GM21367 (cell line): ENCODE results near the gene BRD1.

ENCODE experiments used
- ATAC-seq: cut with Tn5 transposase; IDR thresholded peaks from one replicate; pipeline ENCODE4 v1.9.1; 2021; ENCODE audit not compliant: unreplicated experiment

The BRD1 gene

DNA sequence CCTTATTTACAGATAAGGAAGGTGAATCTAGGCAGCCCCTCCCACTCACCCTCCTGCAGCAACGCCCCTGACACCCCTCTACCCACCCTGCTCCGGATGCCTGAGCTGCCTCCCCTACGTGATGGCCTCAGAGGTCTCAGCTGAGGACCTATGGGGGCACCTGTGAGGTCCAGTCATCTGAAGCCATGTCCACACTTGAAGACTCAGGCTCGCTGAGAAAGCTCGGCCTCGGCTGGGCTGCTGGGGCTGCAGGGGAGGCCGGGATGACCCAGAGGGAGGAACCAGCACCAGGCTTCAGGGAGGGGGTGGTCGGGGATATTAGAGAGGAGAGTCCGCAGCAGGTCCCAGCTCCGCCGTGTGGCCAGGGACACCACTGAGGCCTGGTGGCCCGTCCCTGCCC, 92.8 kb downstream of the BRD1 start:
- ATAC-seq: no peak

DNA sequence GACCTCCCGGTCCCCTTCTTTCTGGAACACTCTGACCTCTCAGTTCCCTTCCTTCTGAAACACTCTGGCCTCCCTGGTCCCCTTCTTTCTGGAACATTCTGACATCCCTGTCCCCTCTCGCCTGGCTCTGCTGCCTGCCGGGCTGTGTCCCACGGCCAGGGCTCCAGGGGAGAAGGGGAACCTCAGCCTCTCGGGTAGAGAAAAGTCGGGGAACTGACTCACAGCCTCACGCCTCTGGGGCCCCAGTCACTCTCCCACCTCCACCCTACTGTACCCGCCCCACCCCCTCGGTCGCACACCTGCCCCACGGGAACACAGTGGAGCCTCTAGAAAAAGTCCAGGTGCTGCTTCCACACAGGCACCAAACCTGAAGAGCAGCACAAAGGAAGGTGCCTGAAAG, 93.3 kb downstream of the BRD1 start:
- no peak for ATAC-seq

DNA sequence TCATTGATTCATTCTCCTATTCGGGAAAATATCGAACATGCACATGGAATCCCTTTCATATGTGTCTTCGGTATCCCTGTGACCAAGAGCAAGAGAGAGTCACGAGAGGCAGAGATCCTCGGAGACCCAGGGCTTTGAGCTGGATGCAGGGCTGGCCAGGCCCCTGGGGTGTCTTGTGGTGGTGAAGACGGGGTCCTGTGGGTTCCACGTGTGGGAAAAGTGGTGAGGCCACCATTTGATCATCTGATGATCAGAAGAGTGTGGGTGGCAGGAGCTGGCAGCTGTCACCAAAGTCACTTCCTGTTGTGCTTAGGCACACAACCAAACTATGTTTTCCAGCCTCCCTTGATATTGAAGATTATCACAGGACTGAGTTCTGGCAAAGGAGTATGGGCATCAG, 94.0 kb downstream of the BRD1 start:
- ATAC-seq: no peak

DNA sequence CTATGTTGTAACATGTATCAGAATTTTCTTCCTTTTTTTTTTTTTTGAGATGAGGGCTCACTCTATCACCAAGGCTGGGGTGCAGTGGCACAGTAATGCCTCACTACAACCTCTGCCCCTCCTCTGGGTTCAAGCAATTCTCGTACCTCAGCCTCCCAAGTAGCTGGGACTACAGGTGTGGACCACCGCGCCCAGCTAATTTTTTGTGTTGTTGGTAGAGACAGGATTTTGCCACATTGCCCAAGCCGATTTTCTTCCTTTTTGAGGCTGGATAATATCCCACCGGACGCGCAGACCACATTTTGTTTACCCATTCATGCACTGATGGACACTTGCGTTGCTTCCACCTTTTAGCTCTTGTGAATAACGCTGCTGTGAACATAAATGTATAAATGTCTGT, 97.0 kb downstream of the BRD1 start:
- no peak for ATAC-seq

DNA sequence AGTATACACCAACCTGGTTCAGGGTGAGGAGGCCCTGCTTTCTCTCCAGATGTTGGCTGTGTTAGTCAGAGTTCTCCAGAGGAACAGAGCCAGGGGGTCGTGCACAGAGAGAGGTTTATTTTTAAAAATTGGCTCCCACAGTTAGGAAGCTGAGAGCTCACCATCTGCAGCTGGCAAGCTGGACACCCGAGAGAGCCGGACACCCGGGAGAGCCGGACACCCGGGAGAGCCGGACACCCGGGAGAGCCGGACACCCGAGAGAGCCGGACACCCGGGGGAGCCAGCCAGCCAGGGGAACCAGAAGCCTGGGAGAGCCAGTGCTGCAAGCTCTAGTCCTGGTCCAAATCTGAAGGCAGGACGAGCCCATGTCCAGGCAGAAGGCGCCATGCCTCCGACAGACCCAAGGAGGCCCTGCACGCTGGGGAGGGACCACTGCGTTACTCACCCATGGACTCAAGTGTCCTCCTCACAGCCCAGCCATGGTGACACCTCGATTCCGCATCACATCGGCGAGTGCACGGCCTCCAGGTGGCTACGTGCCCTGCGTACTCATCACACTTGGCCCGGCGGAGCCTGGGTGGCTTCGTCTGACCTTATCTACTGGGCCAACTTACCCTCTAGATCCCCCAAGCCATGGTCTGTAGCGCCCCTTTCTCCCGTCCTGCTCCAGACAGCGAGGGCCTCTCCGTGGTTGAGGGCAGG, 99.0 kb downstream of the BRD1 start:
- ATAC-seq: no peak

DNA sequence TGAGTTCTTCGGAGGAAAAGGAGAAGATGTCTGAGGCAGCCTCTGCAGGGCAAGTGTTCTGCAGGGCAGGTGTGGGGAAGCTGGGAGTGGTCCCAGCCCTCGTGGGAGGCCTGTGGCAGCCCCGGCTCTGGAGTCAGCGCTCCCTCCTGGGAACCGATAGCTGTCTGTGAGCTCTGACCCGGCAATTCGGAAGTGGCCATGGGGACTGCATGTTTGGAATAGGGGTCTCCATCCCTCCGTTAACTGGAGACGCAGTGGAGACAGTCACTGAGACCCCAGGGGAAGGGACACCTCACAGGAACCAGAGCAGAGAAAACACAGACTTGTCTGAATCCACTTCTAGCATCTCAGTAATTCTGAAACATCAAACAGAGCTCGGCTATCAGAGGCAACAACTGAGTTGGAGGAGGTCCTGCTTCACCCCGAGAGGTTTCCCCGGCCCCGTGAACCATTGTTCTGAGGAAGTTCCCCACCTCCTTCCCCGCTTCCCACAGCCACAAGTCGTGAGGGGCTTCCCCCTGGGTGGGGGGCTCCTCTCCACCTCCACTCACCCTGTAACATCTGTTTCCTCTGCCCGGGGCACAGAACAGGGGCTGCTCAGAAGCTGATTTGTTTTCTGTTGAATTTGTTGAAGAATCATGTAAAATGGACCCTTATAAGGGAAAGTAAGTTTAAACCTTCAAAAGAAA, 99.6 kb downstream of the BRD1 start:
- no peak for ATAC-seq

DNA sequence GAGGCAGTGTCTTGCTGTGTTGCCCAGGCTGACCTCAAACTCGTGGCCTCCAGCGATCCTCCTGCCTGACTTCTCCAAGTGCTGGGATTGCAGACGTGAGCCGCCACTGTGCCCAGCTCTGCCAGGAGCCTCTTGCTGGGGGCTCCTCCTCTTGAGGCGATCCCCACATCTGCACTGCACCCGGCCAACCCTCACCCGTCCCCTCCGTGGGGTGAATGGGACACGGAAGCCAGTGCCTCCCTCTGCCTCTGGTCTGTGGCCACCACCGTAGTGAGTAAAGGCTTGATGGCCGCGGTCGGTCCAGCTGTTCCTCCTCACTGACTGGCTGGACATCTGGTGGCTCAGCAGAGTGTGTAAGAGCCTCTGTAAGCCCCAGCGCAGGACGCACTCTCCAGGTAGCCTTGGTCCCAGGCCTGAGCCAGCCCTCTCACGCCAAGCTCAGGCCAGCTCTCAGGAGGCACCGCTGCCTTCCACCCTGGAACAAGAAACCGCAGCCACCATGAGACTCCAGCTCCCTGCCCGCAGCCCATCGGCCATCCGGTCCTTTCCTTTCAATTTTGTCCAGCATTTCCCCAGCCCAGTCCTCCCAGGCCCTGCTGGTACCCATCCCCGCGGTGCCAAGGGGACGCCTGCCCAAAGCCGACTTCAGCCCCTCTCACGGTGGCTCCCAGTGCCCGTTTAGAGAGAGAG, 100.3 kb downstream of the BRD1 start:
- ATAC-seq: no peak

DNA sequence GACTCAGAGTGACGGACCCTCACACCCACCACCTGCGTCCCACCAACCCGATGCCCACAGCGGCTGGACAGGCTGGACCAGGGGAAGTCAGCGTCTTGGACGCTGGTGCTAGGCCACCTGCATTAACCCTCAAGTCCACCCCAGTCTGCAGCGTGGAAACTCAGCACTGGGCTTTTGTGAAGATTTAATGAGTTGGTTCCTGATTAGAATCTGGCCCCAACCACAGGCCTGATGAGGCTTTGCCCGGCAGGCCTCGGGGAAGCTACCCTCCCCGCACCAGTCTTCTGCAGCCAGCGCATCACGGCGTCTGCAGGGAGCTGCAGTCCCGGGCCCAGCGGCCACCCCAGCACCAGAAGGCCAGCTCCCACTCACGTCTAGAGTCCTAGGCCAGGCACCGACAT, 101.0 kb downstream of the BRD1 start:
- ATAC-seq: no peak

DNA sequence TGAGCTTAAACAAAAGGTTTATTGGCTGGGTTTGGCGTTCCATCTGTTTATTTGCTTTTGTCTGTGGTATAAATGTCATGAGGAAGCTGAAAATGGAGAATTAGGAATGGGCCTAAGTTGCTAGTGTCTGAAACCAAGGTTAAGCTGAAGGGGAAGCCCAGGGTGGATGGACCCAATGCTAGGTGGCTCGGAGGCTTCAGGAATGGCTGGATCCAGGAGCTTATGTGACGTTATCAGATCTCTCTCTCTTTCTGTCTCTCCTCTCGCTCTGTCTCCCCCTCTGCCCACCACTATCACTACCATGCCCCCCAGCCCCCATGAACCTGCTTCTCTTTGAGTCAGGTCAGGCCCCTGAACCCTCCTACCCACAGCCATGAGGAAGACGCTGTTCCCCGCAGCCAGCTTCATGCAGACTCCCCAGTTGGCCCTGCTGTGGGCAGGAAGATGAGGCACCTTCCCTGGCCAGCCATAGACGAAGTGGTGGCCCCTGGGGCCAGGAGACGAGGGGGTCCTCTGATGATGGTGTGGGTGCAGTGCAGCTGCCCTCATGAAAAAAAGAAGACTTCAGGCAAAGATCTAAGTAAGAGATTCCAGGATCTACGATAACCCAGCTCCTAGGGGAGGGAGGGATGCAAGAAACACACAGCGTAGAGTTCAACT, 101.5 kb downstream of the BRD1 start:
- no peak for ATAC-seq

DNA sequence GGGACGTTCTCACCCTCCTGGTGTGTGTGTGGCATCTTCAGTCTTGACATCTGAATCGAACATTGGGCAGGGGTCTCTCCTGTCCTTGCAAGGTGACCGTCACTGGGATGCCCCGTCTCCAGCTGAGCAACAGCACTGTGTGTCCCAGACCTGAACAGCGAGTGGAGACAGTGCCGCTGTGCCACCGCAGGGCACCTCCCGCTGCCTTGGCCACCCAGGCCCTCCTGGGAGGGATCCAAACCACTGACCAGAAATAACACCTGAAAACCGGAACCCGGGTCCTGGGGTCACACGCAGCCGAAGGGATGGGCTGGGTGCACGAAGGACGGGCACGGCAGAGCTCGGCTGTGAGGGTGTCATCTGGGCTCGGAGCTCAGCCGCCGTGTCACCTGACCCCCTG, 102.2 kb downstream of the BRD1 start:
- ATAC-seq: no peak

DNA sequence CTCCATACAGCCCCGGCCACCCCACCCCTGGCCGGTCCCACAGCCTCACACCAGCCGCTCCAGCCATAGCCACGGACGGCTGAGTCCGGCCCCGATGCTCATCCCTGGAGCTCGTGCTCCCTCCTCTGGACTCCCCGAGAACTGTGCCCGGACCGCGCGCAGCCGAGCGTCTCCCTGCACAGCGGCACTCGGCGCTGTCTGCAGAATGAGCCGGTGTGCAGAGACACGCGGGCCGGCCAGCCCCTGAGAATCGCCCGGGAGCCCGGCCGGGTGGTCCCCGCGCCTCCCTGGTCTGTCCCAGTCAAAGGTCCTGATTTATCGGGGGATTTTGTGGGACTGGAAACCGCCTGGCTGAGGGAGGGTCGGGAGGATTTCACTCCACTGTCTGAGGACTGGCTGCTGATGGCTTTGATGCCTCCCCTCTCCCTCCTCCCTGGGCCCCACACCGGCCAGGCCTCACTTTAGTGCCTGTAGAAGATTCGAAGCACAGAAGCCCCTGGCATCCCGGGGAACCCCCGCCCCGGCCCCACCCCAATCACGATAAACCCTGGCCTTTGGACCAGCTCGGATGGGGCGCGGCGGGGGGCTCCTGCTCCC, 102.7 kb downstream of the BRD1 start:
- ATAC-seq: no peak

DNA sequence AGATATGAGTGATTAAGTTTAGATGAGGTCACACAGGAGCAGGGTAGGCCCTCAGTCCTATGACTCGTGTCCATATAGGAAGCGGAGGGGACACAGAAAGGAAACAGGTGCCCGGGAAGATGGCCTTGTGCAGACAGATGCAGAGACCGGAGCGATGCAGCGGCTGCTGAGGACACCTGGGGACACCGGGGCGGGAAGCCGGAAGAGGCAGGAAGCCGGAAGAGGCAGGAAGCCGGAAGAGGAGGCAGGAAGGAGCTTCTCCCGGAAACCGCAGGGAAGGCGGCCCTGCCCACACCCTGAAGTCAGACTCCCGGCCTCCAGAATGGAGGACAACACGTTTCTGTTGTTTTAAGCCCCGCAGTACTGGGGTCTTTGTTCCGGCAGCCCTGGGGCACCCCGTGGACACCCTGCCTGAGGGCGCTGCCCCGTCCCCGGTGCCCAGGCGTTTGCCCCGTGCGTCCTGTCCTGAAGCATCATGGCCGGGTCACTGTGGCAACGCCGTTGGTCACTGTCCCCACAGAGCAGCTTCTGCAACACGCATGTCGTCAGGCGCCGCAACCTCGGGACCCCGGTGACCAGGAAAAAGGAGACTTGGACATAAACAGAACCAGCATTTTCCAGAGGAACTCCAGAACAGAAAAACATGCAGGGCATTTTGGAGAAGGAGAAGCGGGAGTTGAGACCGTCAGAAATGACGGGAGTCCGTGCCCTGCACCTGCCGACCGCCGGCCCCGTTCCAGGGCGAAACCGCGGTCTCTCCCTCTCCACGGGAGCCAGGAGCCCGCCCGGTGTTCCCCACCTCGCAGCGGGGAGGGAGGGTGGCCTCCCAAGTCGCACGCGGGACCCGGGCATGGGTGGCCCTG, 103.4 kb downstream of the BRD1 start:
- no peak for ATAC-seq

DNA sequence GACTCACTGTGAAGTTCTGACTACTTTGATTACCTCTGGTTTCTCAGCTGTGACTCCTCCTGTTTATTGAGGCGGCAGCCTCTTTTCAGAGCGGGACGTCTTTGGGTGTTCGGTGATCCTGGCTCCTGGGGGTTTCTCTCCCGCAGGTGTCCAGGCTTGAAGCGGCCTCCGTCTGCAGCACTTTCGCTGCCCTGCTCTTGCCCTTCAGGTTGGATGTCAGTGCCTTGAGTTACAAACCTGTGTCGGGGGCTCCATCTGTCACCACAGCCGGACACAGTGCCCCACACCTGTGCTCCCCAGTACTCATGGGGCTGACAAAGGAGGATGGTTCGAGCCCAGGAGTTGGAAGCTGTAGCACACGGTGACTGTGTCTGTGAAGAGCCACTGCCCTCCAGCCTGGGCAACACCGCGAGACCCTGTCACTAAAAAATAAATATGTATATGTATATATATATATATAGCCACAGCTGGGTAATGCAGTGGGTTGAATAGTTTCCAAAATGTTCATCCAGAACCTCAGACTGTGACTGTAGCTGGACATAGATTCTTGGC, 104.1 kb downstream of the BRD1 start:
- ATAC-seq: no peak
